ENCODE measurements around the gene PEA15.
A peak's percentile ranks its signal among the peaks of the same experiment; 100 is the strongest.

The PEA15 gene

GRCh38 chr1:160186246-160186645 lies 18.9 kb upstream of the PEA15 start:
- no peak for DNase-seq

GRCh38 chr1:160186729-160187128 lies 18.5 kb upstream of the PEA15 start:
- DNase-seq: no peak

GRCh38 chr1:160187407-160187806 lies 17.8 kb upstream of the PEA15 start:
- DNase-seq: no peak

GRCh38 chr1:160188341-160188740 lies 16.8 kb upstream of the PEA15 start:
- DNase-seq: no peak

GRCh38 chr1:160189649-160190625 lies 15.2 kb upstream of the PEA15 start, which contains the start of gene CASQ1:
CASQ1 (plus strand) TSS chr1:160190575; CDS start chr1:160190752, 177 bp downstream.
- DNase-seq: no peak

GRCh38 chr1:160191756-160192155 lies 13.4 kb upstream of the PEA15 start:
- no peak for DNase-seq

- no peak for DNase-seq
Measured at GRCh38 chr1:160192234-160192633, 12.9 kb upstream of the PEA15 start.

GRCh38 chr1:160193091-160193819 lies 11.9 kb upstream of the PEA15 start:
- peak; percentile 36 to 70 for DNase-seq

GRCh38 chr1:160193832-160194736 lies 11.1 kb upstream of the PEA15 start:
- no peak for DNase-seq

- DNase-seq: no peak
Measured at GRCh38 chr1:160194737-160195059, 10.5 kb upstream of the PEA15 start.

- no peak for DNase-seq
Measured at GRCh38 chr1:160196143-160196542, 9.0 kb upstream of the PEA15 start.

- no peak for DNase-seq
Measured at GRCh38 chr1:160197231-160197630, 8.0 kb upstream of the PEA15 start.

GRCh38 chr1:160200786-160201185 lies 4.4 kb upstream of the PEA15 start:
- no peak for DNase-seq

GRCh38 chr1:160204526-160205241 lies 500 bp upstream of the PEA15 start:
- DNase-seq: no peak

- no peak for DNase-seq
Measured at GRCh38 chr1:160206036-160206389, 829 bp downstream of the PEA15 start.

- DNase-seq: no peak
Measured at GRCh38 chr1:160206421-160207117, 1.4 kb downstream of the PEA15 start.

GRCh38 chr1:160207118-160207650 lies 2.0 kb downstream of the PEA15 start:
- DNase-seq: no peak

- no peak for DNase-seq
Measured at GRCh38 chr1:160207771-160208556, 2.8 kb downstream of the PEA15 start.

GRCh38 chr1:160208557-160209320 lies 3.6 kb downstream of the PEA15 start:
- no peak for DNase-seq

Measured in NCI-H1930 (cell line).